Endodermal cell (in vitro differentiated cells): Measurements from ENCODE around the gene PODNL1. TPM values are rescaled to one million over a fixed set of nuclear protein-coding genes. Genes with fewer than 3 reads are reported as not detected.
A peak's percentile ranks its signal among the peaks of the same experiment; 100 is the strongest.

Experiments used
- DNase-seq: peaks from one replicate; pipeline ENCODE4 v3.0.0-alpha.2; 2017
- H3K27ac ChIP-seq: 2 replicates; pipeline ENCODE4 v1.5.1; 2013; ENCODE audit warnings: mild to moderate bottlenecking, low read depth, low read length, moderate library complexity
- H3K27me3 ChIP-seq: 2 replicates; pipeline ENCODE4 v1.6.1; 2013; ENCODE audit warnings: mild to moderate bottlenecking, low read length, moderate library complexity; ENCODE audit not compliant: insufficient read depth, control insufficient read depth, poor library complexity, severe bottlenecking
- H3K36me3 ChIP-seq: 2 replicates; pipeline ENCODE4 v1.7.0; 2013; ENCODE audit warnings: mild to moderate bottlenecking, low read length, moderate library complexity; ENCODE audit not compliant: control insufficient read depth, insufficient read depth
- H3K4me1 ChIP-seq: one replicate; pipeline ENCODE4 v1.7.0; 2013; ENCODE audit warnings: low read length; ENCODE audit not compliant: control insufficient read depth, insufficient read depth
- H3K4me3 ChIP-seq: 2 replicates; pipeline ENCODE4 v1.5.1; 2013; ENCODE audit warnings: mild to moderate bottlenecking, low read length, moderate library complexity
- H3K9ac ChIP-seq: 2 replicates; pipeline ENCODE4 v1.6.1; 2013; ENCODE audit warnings: mild to moderate bottlenecking, low read length, moderate library complexity; ENCODE audit not compliant: poor library complexity, severe bottlenecking; ENCODE audit errors: extremely low read depth
- H3K9me3 ChIP-seq: 2 replicates; pipeline ENCODE4 v1.6.1; 2013; ENCODE audit warnings: mild to moderate bottlenecking, low read length, moderate library complexity; ENCODE audit not compliant: control insufficient read depth
- H3K27ac Mint-ChIP-seq: 2 replicates; pipeline ENCODE4 v1.8.0; 2020; ENCODE audit warnings: mixed read lengths
- H3K27me3 Mint-ChIP-seq: 2 replicates; pipeline ENCODE4 v1.8.0; 2021; ENCODE audit warnings: mild to moderate bottlenecking, mixed read lengths; ENCODE audit not compliant: insufficient read depth
- H3K36me3 Mint-ChIP-seq: 2 replicates; pipeline ENCODE4 v1.8.0; 2020; ENCODE audit warnings: low read depth, mixed read lengths
- H3K4me1 Mint-ChIP-seq: 2 replicates; pipeline ENCODE4 v1.8.0; 2020; ENCODE audit warnings: mixed read lengths
- H3K4me3 Mint-ChIP-seq: 2 replicates; pipeline ENCODE4 v1.8.0; 2020; ENCODE audit warnings: mild to moderate bottlenecking, moderate library complexity, mixed read lengths
- H3K9me3 Mint-ChIP-seq: 2 replicates; pipeline ENCODE4 v1.8.0; 2020; ENCODE audit warnings: mild to moderate bottlenecking, mixed read lengths
- WGBS, 2 experiments: methylation state at CpG; one replicate each; pipeline versions ENCODE4 v1.1.5 to v1.1.7; 2013; ENCODE audit warnings: missing lambda C conversion rate in 2 of 2, mixed read lengths in 1 of 2; ENCODE audit not compliant: insufficient coverage in 1 of 2, insufficient read length in 1 of 2; 5-methylcytosine and 5-hydroxymethylcytosine counted together
- total RNA-seq, 2 donors: library from RNA; stranded (reverse); fragmentation: NEBNext Ultra II Directional in 1 of 2; extraction: Animal tissue kit (Norgen Biotek cat#: 25700) in 1 of 2; gene quantifications; 2 replicates in 1 of 2; 3 replicates in 1 of 2; pipeline ENCODE4 v1.2.1, GENCODE V29; 2021
- TF ChIP-seq, protein P1 (sequence below): fragments of 200-600 bp; sonication (generic); conservative IDR thresholded peaks from 2 replicates; pipeline ENCODE4 v1.5.0; 2021; ENCODE audit warnings: antibody characterized with exemption, mild to moderate bottlenecking

PODNL1 gene
- total RNA-seq, 2 donors from 2014 or later: 0.29 TPM; not detected in 1

DNA sequence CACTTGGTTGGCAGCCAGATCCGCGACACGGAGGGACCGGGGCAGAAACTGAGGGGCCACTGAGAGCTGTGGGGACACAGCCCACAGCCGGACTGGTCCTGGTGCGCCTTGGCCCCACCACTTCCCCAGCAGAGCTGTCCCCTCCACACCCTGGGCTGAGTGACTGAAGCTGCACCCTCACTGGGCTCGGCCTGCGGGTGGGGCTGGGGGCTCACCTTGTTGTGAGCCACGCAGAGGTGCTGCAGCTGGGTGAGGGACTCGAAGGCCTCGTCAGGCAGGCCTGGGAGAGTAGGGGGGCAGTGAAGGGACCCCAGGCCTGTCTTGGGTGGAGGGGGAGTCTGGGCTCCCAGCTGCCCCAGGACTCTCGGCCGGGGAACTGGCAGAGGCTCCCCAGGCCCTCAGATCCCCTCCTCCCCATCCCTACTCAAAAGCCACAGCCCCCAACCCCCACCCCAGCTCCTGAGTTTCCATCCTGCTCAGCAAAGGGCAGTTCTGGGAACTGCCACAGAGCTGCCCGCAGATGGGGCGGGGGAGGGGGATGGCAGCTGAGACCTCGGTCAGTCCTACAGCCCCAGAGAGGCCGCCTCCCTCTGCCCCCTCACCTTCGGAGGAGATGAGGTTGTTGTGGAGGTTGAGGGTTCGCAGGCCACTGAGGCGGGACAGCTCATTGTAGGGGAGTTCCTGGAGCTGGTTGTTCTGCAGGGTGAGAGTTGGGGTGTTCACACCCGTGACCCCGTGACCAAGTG lies 2.3 kb downstream of the PODNL1 start:
- peak; percentile 82 for DNase-seq
- no peaks in the 10 kb centered on the region for H3K36me3 Mint-ChIP-seq
- no peaks in the 10 kb centered on the region for H3K9me3 Mint-ChIP-seq
- Histone ChIP-seq H3K9me3 (no peaks in the 10 kb centered on the region), H3K4me1 (no peaks in the 10 kb centered on the region), H3K36me3 (no peaks in the 10 kb centered on the region), H3K27me3 (no peaks in the 10 kb centered on the region), H3K27ac (no peak overlapping the region), H3K9ac (no peak overlapping the region), H3K4me3 (no peak overlapping the region)
- no peak overlapping the region for H3K27ac Mint-ChIP-seq
- no peak overlapping the region for H3K4me3 Mint-ChIP-seq
- 72 to 84% methylated on average over 8 to 19 of the region's 22 CpGs for WGBS, 2 experiments
- TF ChIP-seq, protein P1, sequence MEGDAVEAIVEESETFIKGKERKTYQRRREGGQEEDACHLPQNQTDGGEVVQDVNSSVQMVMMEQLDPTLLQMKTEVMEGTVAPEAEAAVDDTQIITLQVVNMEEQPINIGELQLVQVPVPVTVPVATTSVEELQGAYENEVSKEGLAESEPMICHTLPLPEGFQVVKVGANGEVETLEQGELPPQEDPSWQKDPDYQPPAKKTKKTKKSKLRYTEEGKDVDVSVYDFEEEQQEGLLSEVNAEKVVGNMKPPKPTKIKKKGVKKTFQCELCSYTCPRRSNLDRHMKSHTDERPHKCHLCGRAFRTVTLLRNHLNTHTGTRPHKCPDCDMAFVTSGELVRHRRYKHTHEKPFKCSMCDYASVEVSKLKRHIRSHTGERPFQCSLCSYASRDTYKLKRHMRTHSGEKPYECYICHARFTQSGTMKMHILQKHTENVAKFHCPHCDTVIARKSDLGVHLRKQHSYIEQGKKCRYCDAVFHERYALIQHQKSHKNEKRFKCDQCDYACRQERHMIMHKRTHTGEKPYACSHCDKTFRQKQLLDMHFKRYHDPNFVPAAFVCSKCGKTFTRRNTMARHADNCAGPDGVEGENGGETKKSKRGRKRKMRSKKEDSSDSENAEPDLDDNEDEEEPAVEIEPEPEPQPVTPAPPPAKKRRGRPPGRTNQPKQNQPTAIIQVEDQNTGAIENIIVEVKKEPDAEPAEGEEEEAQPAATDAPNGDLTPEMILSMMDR: no peak
- H3K27me3 Mint-ChIP-seq: no peaks in the 10 kb centered on the region
- peaks cover 2% of the 10 kb centered on the region for H3K4me1 Mint-ChIP-seq

DNA sequence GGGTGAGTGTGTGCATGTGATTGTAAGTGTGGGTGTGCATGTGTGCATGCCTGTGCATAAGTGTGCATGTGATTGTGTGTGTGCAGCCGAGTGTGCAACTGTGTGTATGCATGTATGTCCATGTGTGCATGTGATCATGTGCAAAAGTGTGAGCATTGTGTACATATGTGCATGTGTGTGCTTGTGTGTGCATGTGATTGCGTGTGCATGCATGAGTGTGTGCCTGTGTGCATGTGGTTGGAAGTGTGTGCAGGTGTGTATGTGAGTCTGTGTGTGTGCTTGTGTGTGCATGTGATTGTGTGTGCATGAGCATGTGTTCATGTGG lies 3.5 kb downstream of the PODNL1 start:
- H3K27ac Mint-ChIP-seq: no peak overlapping the region
- no peaks in the 10 kb centered on the region for H3K9me3 ChIP-seq
- 83 to 100% methylated on average over 1 to 2 of the region's 2 CpGs for WGBS, 2 experiments
- H3K4me3 Mint-ChIP-seq: no peak overlapping the region
- no peak overlapping the region for H3K4me3 ChIP-seq
- peaks cover 2% of the 10 kb centered on the region for H3K4me1 Mint-ChIP-seq
- H3K27me3 ChIP-seq: no peaks in the 10 kb centered on the region
- H3K27ac ChIP-seq: no peak overlapping the region
- no peaks in the 10 kb centered on the region for H3K36me3 ChIP-seq
- H3K4me1 ChIP-seq: no peaks in the 10 kb centered on the region
- no peaks in the 10 kb centered on the region for H3K9me3 Mint-ChIP-seq
- no peaks in the 10 kb centered on the region for H3K36me3 Mint-ChIP-seq
- TF ChIP-seq, protein P1: no peak
- no peaks in the 10 kb centered on the region for H3K27me3 Mint-ChIP-seq
- no peak for DNase-seq
- H3K9ac ChIP-seq: no peak overlapping the region

DNA sequence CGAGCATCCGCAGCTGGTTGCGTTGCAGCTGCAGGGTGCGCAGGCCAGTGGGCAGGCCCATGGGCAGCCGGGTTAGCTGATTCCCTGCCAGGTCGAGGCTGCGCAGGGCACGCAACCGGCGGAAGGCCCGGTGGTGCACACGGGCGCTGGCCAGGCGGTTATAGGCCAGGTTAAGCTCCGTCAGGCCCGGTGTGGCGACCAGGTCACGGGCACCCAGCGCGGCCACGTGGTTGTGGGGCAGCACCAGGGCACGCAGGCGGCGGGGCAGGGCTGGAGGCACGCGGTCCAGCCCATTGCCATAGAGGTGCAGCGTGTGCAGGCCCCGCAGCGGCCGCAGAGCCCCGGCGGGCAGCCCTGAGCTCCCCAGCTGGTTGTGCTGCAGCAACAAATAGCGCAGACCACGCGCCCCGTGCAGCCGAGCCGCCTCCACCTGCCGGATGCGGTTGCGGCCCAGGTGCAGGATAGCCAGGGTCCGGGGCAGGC lies 5.3 kb downstream of the PODNL1 start:
- no peak for DNase-seq
- no peaks in the 10 kb centered on the region for H3K9me3 ChIP-seq
- no peak overlapping the region for H3K27ac Mint-ChIP-seq
- H3K4me1 Mint-ChIP-seq: peaks cover 2% of the 10 kb centered on the region
- peaks cover 10% of the 10 kb centered on the region for H3K36me3 Mint-ChIP-seq
- 94 to 95% methylated on average over 20 to 42 of the region's 42 CpGs for WGBS, 2 experiments
- H3K27ac ChIP-seq: no peak overlapping the region
- no peak overlapping the region for H3K9ac ChIP-seq
- TF ChIP-seq, protein P1: no peak
- H3K27me3 Mint-ChIP-seq: no peaks in the 10 kb centered on the region
- peaks cover 5% of the 10 kb centered on the region for H3K36me3 ChIP-seq
- no peaks in the 10 kb centered on the region for H3K9me3 Mint-ChIP-seq
- H3K4me3 Mint-ChIP-seq: no peak overlapping the region
- H3K27me3 ChIP-seq: no peaks in the 10 kb centered on the region
- H3K4me1 ChIP-seq: no peaks in the 10 kb centered on the region
- H3K4me3 ChIP-seq: no peak overlapping the region
